Measurements from ENCODE around the gene BACH2. TPM values are rescaled to one million over a fixed set of nuclear protein-coding genes. Genes with fewer than 3 reads are reported as not detected.
"Not testable (repeated sequence)": the region's sequence is repeated elsewhere in the genome, so short reads cannot be mapped to it uniquely, and the experiment has no call there.

BACH2 gene
- total RNA-seq, 1 donor from 2014 or later, result 3.9 TPM

DNA sequence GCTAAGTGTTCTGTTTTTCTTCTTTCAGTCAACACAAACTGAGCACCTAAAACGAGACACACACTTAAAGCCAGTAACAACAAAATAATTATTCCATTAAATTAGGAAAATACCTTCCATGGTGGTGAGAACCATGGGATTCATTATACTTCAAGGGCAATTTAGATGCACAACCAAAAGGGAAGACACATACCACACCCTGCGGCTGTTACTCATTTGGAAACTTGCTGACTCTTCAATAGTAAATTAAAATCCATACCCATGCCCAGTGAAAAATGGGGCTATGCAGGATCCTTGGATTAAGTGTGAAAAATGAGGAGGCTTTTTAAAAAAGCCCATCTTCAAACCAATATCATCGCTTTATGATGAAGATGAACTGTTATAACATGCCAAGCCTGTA, 259.7 kb downstream of the BACH2 start:
- Mint-ChIP-seq H3K4me1 (peaks cover 36% of the 10 kb centered on the region), H3K36me3 (peaks cover 8% of the 10 kb centered on the region), H3K9me3 (peaks cover 9% of the 10 kb centered on the region), H3K27me3 (ENCODE audit: insufficient read depth, low read depth) (no peaks in the 10 kb centered on the region), H3K4me3 (no peak overlapping the region), H3K27ac (no peak overlapping the region)
- TF ChIP-seq, protein P1, sequence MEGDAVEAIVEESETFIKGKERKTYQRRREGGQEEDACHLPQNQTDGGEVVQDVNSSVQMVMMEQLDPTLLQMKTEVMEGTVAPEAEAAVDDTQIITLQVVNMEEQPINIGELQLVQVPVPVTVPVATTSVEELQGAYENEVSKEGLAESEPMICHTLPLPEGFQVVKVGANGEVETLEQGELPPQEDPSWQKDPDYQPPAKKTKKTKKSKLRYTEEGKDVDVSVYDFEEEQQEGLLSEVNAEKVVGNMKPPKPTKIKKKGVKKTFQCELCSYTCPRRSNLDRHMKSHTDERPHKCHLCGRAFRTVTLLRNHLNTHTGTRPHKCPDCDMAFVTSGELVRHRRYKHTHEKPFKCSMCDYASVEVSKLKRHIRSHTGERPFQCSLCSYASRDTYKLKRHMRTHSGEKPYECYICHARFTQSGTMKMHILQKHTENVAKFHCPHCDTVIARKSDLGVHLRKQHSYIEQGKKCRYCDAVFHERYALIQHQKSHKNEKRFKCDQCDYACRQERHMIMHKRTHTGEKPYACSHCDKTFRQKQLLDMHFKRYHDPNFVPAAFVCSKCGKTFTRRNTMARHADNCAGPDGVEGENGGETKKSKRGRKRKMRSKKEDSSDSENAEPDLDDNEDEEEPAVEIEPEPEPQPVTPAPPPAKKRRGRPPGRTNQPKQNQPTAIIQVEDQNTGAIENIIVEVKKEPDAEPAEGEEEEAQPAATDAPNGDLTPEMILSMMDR (IDR thresholded peaks at IDR 0.05), result no peak
- TF ChIP-seq EZH2phosphoT487 (IDR thresholded peaks at IDR 0.05) (no peak), EZH2 (IDR thresholded peaks at IDR 0.05) (no peak)
- no peaks in the 10 kb centered on the region for H4K20me1 ChIP-seq (ENCODE audit: low read depth)
- H3K36me3 ChIP-seq, result no peaks in the 10 kb centered on the region
- no peak overlapping the region for H3K9ac ChIP-seq
- no peak for DNase-seq (ENCODE audit: low spot score)
- H3K27ac ChIP-seq, result no peak overlapping the region
- no peak overlapping the region for H3K4me2 ChIP-seq
- H3K4me1 ChIP-seq, result no peaks in the 10 kb centered on the region
- no peaks in the 10 kb centered on the region for H3K9me3 ChIP-seq (ENCODE audit: low read depth)
- no peaks in the 10 kb centered on the region for H3K27me3 ChIP-seq
- H2AFZ ChIP-seq (replicated peaks), result no peak overlapping the region
- H3F3A ChIP-seq (ENCODE audit: low read depth), result no peaks in the 10 kb centered on the region
- H3K79me2 ChIP-seq (ENCODE audit: low read depth), result no peaks in the 10 kb centered on the region
- no peak overlapping the region for H3K4me3 ChIP-seq

DNA sequence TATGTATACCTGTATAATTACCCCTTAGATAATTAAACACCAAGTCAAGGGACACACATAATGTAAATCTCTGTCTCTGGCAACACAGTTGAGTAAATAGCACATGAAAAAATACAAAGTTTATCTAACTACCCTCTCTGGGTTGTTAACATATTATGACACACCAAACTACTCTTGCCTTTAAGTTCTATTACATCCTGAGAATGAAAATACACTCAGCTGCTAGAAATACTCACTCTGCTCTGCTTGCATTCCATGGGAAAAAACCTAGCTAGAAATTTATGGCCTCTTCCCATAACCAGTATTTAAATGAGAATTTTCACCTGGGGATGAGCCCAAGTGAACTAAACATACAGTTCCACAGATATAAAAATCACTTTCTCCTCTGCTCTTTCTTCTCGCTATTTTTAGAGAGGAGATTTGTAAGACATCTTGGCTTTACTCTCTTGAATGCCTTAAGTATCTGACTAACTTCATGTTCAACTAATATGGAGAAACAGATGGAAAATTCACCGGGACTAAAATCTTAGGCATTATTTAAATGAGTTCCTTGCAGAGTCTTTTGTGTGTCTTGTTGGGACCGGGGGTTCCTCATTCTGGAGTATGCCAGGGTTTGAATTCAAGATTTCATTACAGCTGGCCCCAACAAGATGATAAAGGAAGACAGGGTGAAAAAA, 261.5 kb downstream of the BACH2 start:
- no peaks in the 10 kb centered on the region for H3K36me3 ChIP-seq
- Mint-ChIP-seq H3K9me3 (peaks cover 14% of the 10 kb centered on the region), H3K36me3 (peaks cover 10% of the 10 kb centered on the region), H3K4me3 (no peak overlapping the region), H3K27ac (peak overlapping the region; percentile 57), H3K4me1 (peaks cover 36% of the 10 kb centered on the region), H3K27me3 (ENCODE audit: insufficient read depth, low read depth) (no peaks in the 10 kb centered on the region)
- TF ChIP-seq EZH2 (IDR thresholded peaks at IDR 0.05) (no peak), EZH2phosphoT487 (IDR thresholded peaks at IDR 0.05) (no peak)
- TF ChIP-seq, protein P1 (IDR thresholded peaks at IDR 0.05), result no peak
- no peak overlapping the region for H3K4me3 ChIP-seq
- H3K4me2 ChIP-seq, result no peak overlapping the region
- no peak overlapping the region for H3K9ac ChIP-seq
- no peaks in the 10 kb centered on the region for H4K20me1 ChIP-seq (ENCODE audit: low read depth)
- no peak overlapping the region for H2AFZ ChIP-seq (replicated peaks)
- no peak overlapping the region for H3K27ac ChIP-seq
- no peaks in the 10 kb centered on the region for H3K79me2 ChIP-seq (ENCODE audit: low read depth)
- H3K4me1 ChIP-seq, result no peaks in the 10 kb centered on the region
- no peak for DNase-seq (ENCODE audit: low spot score)
- H3K9me3 ChIP-seq (ENCODE audit: low read depth), result no peaks in the 10 kb centered on the region
- H3K27me3 ChIP-seq, result no peaks in the 10 kb centered on the region
- H3F3A ChIP-seq (ENCODE audit: low read depth), result no peaks in the 10 kb centered on the region

DNA sequence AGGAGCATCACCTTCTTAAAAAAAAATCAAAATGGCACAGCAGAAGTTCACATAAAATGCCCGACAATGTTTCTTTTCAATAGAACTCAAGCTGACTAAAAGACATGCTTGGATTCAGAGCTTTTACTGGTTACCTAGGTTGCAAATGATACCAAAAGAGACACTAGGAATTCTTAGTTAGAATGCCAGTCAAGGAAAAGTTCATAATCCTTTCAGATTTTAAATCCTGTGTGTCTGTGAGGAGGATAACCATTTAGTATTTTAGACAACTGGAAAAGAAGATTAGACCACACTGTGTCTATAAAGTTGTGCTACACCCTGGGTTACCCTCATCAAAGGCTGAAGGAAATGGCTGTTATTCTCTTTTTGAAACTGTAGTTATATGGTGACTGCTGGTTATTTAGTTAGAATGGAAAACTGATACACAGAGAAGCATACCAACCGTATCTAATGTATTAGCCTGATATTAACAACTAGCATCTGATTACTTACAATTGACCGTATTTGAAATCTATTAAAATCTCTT, 262.8 kb downstream of the BACH2 start:
- H3K9me3 ChIP-seq (ENCODE audit: low read depth), result no peaks in the 10 kb centered on the region

DNA sequence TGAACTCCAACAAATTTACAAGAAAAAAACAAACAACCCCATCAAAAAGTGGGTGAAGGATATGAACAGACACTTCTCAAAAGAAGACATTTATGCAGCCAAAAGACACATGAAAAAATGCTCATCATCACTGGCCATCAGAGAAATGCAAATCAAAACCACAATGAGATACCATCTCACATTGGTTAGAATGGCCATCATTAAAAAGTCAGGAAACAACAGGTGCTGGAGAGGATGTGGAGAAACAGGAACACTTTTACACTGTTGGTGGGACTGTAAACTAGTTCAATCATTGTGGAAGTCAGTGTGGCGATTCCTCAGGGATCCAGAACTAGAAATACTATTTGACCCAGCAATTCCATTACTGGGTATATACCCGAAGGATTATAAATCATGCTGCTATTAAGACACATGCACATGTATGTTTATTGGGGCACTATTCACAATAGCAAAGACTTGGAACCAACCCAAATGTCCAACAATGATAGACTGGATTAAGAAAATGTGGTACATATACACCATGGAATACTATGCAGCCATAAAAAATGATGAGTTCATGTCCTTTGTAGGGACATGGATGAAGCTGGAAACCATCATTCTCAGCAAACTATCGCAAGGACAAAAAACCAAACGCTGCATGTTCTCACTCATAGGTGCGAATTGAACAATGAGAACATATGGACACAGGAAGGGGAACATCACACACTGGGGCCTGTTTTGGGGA, 264.0 kb downstream of the BACH2 start:
- H3K4me3 Mint-ChIP-seq; H3K27me3 ChIP-seq; H4K20me1 ChIP-seq (ENCODE audit: low read depth); DNase-seq (ENCODE audit: low spot score); H3K79me2 ChIP-seq (ENCODE audit: low read depth); H2AFZ ChIP-seq (replicated peaks); H3K27ac Mint-ChIP-seq; H3K9me3 ChIP-seq (ENCODE audit: low read depth); H3K27ac ChIP-seq; H3K27me3 Mint-ChIP-seq (ENCODE audit: insufficient read depth, low read depth); H3F3A ChIP-seq (ENCODE audit: low read depth); H3K9ac ChIP-seq; H3K36me3 ChIP-seq; H3K4me2 ChIP-seq; H3K4me1 ChIP-seq; H3K4me3 ChIP-seq: not testable (repeated sequence)
- Mint-ChIP-seq H3K4me1 (peaks cover 45% of the 10 kb centered on the region), H3K9me3 (peaks cover 13% of the 10 kb centered on the region), H3K36me3 (peaks cover 13% of the 10 kb centered on the region)

More for the DNA sequence above, 262.8 kb downstream of the BACH2 start:
- Histone ChIP-seq H3K4me1 (no peaks in the 10 kb centered on the region), H3K4me2 (no peak overlapping the region), H4K20me1 (ENCODE audit: low read depth) (no peaks in the 10 kb centered on the region), H3F3A (ENCODE audit: low read depth) (no peaks in the 10 kb centered on the region), H3K9ac (no peak overlapping the region), H3K27me3 (no peaks in the 10 kb centered on the region), H3K36me3 (no peaks in the 10 kb centered on the region), H3K27ac (no peak overlapping the region), H3K79me2 (ENCODE audit: low read depth) (no peaks in the 10 kb centered on the region), H2AFZ (replicated peaks) (no peak overlapping the region), H3K4me3 (no peak overlapping the region)
- TF ChIP-seq, protein P1 (IDR thresholded peaks at IDR 0.05), result no peak
- no peak for TF ChIP-seq EZH2 (IDR thresholded peaks at IDR 0.05)
- TF ChIP-seq EZH2phosphoT487 (IDR thresholded peaks at IDR 0.05), result no peak
- H3K9me3 Mint-ChIP-seq, result peaks cover 16% of the 10 kb centered on the region
- peaks cover 45% of the 10 kb centered on the region for H3K4me1 Mint-ChIP-seq
- H3K4me3 Mint-ChIP-seq, result peak overlapping the region; percentile 27
- DNase-seq (ENCODE audit: low spot score), result no peak
- no peaks in the 10 kb centered on the region for H3K27me3 Mint-ChIP-seq (ENCODE audit: insufficient read depth, low read depth)
- peaks cover 14% of the 10 kb centered on the region for H3K36me3 Mint-ChIP-seq
- peak overlapping the region; percentile 88 for H3K27ac Mint-ChIP-seq

Measured in neural progenitor cell (in vitro differentiated cells).